Measurements from ENCODE around the gene NIPBL.

DNA sequence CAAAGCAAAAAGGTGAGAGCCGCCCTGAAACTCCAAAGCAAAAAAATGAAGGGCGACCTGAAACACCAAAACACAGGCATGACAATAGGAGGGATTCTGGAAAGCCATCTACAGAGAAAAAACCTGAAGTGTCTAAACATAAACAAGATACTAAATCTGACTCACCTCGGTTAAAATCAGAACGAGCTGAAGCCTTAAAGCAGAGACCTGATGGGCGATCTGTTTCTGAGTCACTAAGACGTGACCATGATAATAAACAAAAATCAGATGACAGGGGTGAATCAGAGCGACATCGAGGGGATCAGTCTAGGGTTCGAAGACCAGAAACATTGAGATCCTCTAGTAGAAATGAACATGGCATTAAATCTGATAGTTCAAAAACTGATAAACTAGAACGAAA lies 108.8 kb downstream of the NIPBL start:
- TF ChIP-seq YY1 (IDR thresholded peaks at IDR 0.05; ENCODE audit: insufficient read depth, insufficient replicate concordance, low read depth, low read length) (no peak), PAF1 (CRISPR knock-in tag; IDR thresholded peaks at IDR 0.05) (no peak), ZFP91 (CRISPR knock-in tag; IDR thresholded peaks at IDR 0.05; ENCODE audit: borderline replicate concordance) (no peak)
- TF ChIP-seq, protein P1, sequence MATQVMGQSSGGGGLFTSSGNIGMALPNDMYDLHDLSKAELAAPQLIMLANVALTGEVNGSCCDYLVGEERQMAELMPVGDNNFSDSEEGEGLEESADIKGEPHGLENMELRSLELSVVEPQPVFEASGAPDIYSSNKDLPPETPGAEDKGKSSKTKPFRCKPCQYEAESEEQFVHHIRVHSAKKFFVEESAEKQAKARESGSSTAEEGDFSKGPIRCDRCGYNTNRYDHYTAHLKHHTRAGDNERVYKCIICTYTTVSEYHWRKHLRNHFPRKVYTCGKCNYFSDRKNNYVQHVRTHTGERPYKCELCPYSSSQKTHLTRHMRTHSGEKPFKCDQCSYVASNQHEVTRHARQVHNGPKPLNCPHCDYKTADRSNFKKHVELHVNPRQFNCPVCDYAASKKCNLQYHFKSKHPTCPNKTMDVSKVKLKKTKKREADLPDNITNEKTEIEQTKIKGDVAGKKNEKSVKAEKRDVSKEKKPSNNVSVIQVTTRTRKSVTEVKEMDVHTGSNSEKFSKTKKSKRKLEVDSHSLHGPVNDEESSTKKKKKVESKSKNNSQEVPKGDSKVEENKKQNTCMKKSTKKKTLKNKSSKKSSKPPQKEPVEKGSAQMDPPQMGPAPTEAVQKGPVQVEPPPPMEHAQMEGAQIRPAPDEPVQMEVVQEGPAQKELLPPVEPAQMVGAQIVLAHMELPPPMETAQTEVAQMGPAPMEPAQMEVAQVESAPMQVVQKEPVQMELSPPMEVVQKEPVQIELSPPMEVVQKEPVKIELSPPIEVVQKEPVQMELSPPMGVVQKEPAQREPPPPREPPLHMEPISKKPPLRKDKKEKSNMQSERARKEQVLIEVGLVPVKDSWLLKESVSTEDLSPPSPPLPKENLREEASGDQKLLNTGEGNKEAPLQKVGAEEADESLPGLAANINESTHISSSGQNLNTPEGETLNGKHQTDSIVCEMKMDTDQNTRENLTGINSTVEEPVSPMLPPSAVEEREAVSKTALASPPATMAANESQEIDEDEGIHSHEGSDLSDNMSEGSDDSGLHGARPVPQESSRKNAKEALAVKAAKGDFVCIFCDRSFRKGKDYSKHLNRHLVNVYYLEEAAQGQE (IDR thresholded peaks at IDR 0.05; ENCODE audit: borderline replicate concordance in 1 of 2, low read depth in 1 of 2, low read length in 2 of 2) = no peak

All from HepG2 (cell line).